SH-SY5Y (cell line): ENCODE data around the gene LRBA.

Experiments used
- GATA2 ChIP-seq: IDR thresholded peaks from 2 replicates; pipeline ENCODE4 v1.6.1; 2011; ENCODE audit warnings: mild to moderate bottlenecking, low read depth, low read length
- GATA3 ChIP-seq: IDR thresholded peaks from 2 replicates; pipeline ENCODE4 v1.6.1; 2011; ENCODE audit warnings: low read depth, mild to moderate bottlenecking, low read length, moderate library complexity

Gene LRBA

GRCh38 chr4:150939530-150939929 lies 75.6 kb downstream of the LRBA start:
- TF ChIP-seq GATA3 (no peak), GATA2 (no peak)

GRCh38 chr4:150938873-150939499 lies 76.1 kb downstream of the LRBA start:
- TF ChIP-seq GATA3, result no peak
- no peak for TF ChIP-seq GATA2

- no peak for TF ChIP-seq GATA3
- no peak for TF ChIP-seq GATA2
Observed at GRCh38 chr4:150938417-150938816, 76.7 kb downstream of the LRBA start.

- TF ChIP-seq GATA3 (no peak), GATA2 (no peak)
Observed at GRCh38 chr4:150934022-150934421, 81.1 kb downstream of the LRBA start.

GRCh38 chr4:150931796-150932195 lies 83.3 kb downstream of the LRBA start:
- TF ChIP-seq GATA3 (no peak), GATA2 (no peak)

GRCh38 chr4:150931005-150931404 lies 84.1 kb downstream of the LRBA start:
- TF ChIP-seq GATA2, result no peak
- TF ChIP-seq GATA3, result no peak

- no peak for TF ChIP-seq GATA2
- TF ChIP-seq GATA3, result no peak
Observed at GRCh38 chr4:150923945-150924344, 91.1 kb downstream of the LRBA start.

GRCh38 chr4:150911326-150911725 lies 103.8 kb downstream of the LRBA start:
- TF ChIP-seq GATA3 (no peak), GATA2 (no peak)

GRCh38 chr4:150909116-150909515 lies 106.0 kb downstream of the LRBA start:
- TF ChIP-seq GATA3 (no peak), GATA2 (no peak)

GRCh38 chr4:150906987-150907633 lies 108.0 kb downstream of the LRBA start:
- TF ChIP-seq GATA3, result no peak
- TF ChIP-seq GATA2, result no peak

GRCh38 chr4:150904671-150905070 lies 110.4 kb downstream of the LRBA start:
- TF ChIP-seq GATA3 (no peak), GATA2 (no peak)

GRCh38 chr4:150903603-150904002 lies 111.5 kb downstream of the LRBA start:
- TF ChIP-seq GATA2 (no peak), GATA3 (no peak)

- TF ChIP-seq GATA2 (no peak), GATA3 (no peak)
Observed at GRCh38 chr4:150896497-150896896, 118.6 kb downstream of the LRBA start.

GRCh38 chr4:150890246-150890645 lies 124.8 kb downstream of the LRBA start:
- no peak for TF ChIP-seq GATA2
- no peak for TF ChIP-seq GATA3

- TF ChIP-seq GATA2 (no peak), GATA3 (no peak)
Observed at GRCh38 chr4:150889306-150889705, 125.8 kb downstream of the LRBA start.
